Endothelial cell of umbilical vein (primary cell): Measurements from ENCODE around the gene SLC25A21.

ENCODE experiments used
- CTCF ChIP-seq, 2 donors: IDR thresholded peaks; 1 replicate in 1 of 2; 2 replicates in 1 of 2; pipeline ENCODE4 v1.5.1; 2011; ENCODE audit warnings: low read length in 2 of 2, mild to moderate bottlenecking in 2 of 2, moderate library complexity in 2 of 2, control low read depth in 1 of 2, inconsistent platforms in 1 of 2, low read depth in 1 of 2; ENCODE audit not compliant: insufficient read depth in 1 of 2; ENCODE audit errors: extremely low read depth in 1 of 2
- MAX ChIP-seq: IDR thresholded peaks from 2 replicates; pipeline ENCODE4 v1.6.1; 2011; ENCODE audit not compliant: insufficient read depth, insufficient read length
- POLR2A ChIP-seq: IDR thresholded peaks from 2 replicates; pipeline ENCODE4 v1.6.1; 2012; ENCODE audit warnings: low read depth, mild to moderate bottlenecking, control low read depth, low read length

- no peak for TF ChIP-seq POLR2A
- no peak for TF ChIP-seq CTCF (IDR thresholded peaks at IDR 0.05; ENCODE audit: extremely low read depth in 1 of 2, insufficient read depth in 1 of 2, low read depth in 1 of 2, low read length in 2 of 2)
- no peak for TF ChIP-seq MAX
Measured at GRCh38 chr14:36663404-36664321, 508.7 kb downstream of the SLC25A21 start.
